Heart left ventricle (tissue), 16 donors: Measurements from ENCODE around the gene LANCL2. TPM values are rescaled to one million over a fixed set of nuclear protein-coding genes. Genes with fewer than 3 reads are reported as not detected.

Experiments used
- ATAC-seq, 4 donors: fragments of 200-7000 bp; cut with Tn5 transposase; one replicate each; pipeline ENCODE4 v1.9.1; 2020 to 2022; ENCODE audit warnings: moderate library complexity in 4 of 4, mild to moderate bottlenecking in 3 of 4, moderate number of reproducible peaks in 1 of 4
- DNase-seq, 5 donors: peaks; one replicate each; pipeline ENCODE4 v3.0.0-alpha.2; 2020
- H3K27ac ChIP-seq, 12 donors: fragments of 200-600 bp; sonication (generic) in 4 of 12; one replicate each; pipeline versions ENCODE4 v1.5.0 to v1.8.0; 2016 to 2022; ENCODE audit warnings: mild to moderate bottlenecking in 2 of 12
- H3K27me3 ChIP-seq, 9 donors: fragments of 200-600 bp; sonication (generic) in 2 of 9; one replicate each; pipeline versions ENCODE4 v1.5.1 to v1.8.0; 2016 to 2022; ENCODE audit warnings: mild to moderate bottlenecking in 3 of 9
- H3K36me3 ChIP-seq, 9 donors: fragments of 200-600 bp; sonication (generic) in 2 of 9; one replicate each; pipeline versions ENCODE4 v1.5.0 to v1.8.0; 2018 to 2022; ENCODE audit warnings: mild to moderate bottlenecking in 2 of 9
- H3K4me1 ChIP-seq, 12 donors: fragments of 200-600 bp; sonication (generic) in 4 of 12; one replicate each; pipeline versions ENCODE4 v1.5.0 to v1.8.0; 2016 to 2022; ENCODE audit warnings: mild to moderate bottlenecking in 3 of 12
- H3K4me3 ChIP-seq, 12 donors: fragments of 200-600 bp; sonication (generic) in 4 of 12; one replicate each; pipeline versions ENCODE4 v1.5.0 to v1.8.0; 2017 to 2022; ENCODE audit warnings: mild to moderate bottlenecking in 9 of 12, moderate library complexity in 4 of 12
- H3K9me3 ChIP-seq, 12 donors: fragments of 200-600 bp; sonication (generic) in 4 of 12; one replicate each; pipeline versions ENCODE4 v1.5.0 to v1.8.0; 2016 to 2022; ENCODE audit warnings: mild to moderate bottlenecking in 1 of 12
- POLR2A ChIP-seq, 2 donors: fragments of 450-650 bp; IDR thresholded peaks; one replicate each; pipeline ENCODE4 v1.6.1; 2017; ENCODE audit warnings: antibody characterized with exemption in 2 of 2, mild to moderate bottlenecking in 2 of 2, moderate library complexity in 2 of 2
- WGBS, 4 donors: extraction: QIAGEN DNeasy Blood & Tissue Kit in 2 of 4; methylation state at CpG; one replicate each; pipeline versions ENCODE4 v1.1.5 to v1.1.7; 2013 to 2018; 5-methylcytosine and 5-hydroxymethylcytosine counted together
- intact Hi-C, 10 donors: fragments of 100-400 bp; cut with DNase I; formaldehyde crosslinking; loops; one replicate each; pipeline versions ENCODE4 v1.11.1 to v1.14.2; 2022
- polyA plus RNA-seq, 2 donors: library from polyadenylated mRNA; stranded (reverse); fragments of 200-250 nt; gene quantifications; one replicate each; pipeline ENCODE4 v1.2.3, GENCODE V29; 2013
- total RNA-seq, 9 donors: library from RNA; depleted of rRNA in 2 of 9; stranded (reverse); fragments of >200 nt in 2 of 9; fragmentation: NEBNext Ultra II Directional in 3 of 9; extraction: Animal tissue kit (Norgen Biotek cat#: 25700) in 3 of 9; gene quantifications; one replicate each; pipeline versions ENCODE4 v1.1.0 to v1.2.4, GENCODE V29; 2016 to 2023
- TF ChIP-seq, protein P1 (sequence below), 12 donors: fragments of 200-600 bp; sonication (generic) in 4 of 12; IDR thresholded peaks; one replicate each; pipeline versions ENCODE4 v1.5.0 to v1.8.0; 2018 to 2022; ENCODE audit warnings: antibody characterized with exemption in 12 of 12, mild to moderate bottlenecking in 5 of 12
- donor health status: ischemic (EF 13 %, LVEDD 7.1; RV severe dilation, severe dysfunction).
- donor health status: healthy with polysubstance abuse.
- donor health status: DM: no; HTN: yes; CAD: no.
- donor health status: DM: no; HTN: no; CAD: no.
- donor health status: ischemic (EF 25% LVEDD 6.9; RV normal size, moderate dysfunction).
- donor health status: ischemic (EF 25% LVEDD 5.7; RV mildly dilated, moderate dysfunction).
- donor health status: healthy.
- donor health status: DM: yes; HTN: yes; CAD: no.
- donor health status: ischemic (EF 35%, LVEDD 5.7; RV mildly dilated, moderate dysfunction).
- donor health status: nonischemic (EF 11% LVEDD 7.7; RV severe dilation, severe dysfunction).
- donor health status: DM: yes; HTN: yes; CAD: no.
- donor health status: PGD.
- donor health status: ischemic (EF 29% LVEDD 5.4; RV normal size, mild dysfunction).
- donor health status: nonischemic (EF 23%, LVEDD 6.1; RV moderate dilation, normal function).

Gene LANCL2
- total and polyA plus RNA-seq, 11 donors: 2.6 to 10.3 (median 8.0) TPM

GRCh38 chr7:55478700-55479099 lies 113.6 kb downstream of the LANCL2 start:
- H3K27me3 ChIP-seq: no peaks in the 10 kb centered on the region
- no peak overlapping the region for H3K4me3 ChIP-seq
- TF ChIP-seq, protein P1, sequence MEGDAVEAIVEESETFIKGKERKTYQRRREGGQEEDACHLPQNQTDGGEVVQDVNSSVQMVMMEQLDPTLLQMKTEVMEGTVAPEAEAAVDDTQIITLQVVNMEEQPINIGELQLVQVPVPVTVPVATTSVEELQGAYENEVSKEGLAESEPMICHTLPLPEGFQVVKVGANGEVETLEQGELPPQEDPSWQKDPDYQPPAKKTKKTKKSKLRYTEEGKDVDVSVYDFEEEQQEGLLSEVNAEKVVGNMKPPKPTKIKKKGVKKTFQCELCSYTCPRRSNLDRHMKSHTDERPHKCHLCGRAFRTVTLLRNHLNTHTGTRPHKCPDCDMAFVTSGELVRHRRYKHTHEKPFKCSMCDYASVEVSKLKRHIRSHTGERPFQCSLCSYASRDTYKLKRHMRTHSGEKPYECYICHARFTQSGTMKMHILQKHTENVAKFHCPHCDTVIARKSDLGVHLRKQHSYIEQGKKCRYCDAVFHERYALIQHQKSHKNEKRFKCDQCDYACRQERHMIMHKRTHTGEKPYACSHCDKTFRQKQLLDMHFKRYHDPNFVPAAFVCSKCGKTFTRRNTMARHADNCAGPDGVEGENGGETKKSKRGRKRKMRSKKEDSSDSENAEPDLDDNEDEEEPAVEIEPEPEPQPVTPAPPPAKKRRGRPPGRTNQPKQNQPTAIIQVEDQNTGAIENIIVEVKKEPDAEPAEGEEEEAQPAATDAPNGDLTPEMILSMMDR (IDR thresholded peaks at IDR 0.05): no peak
- TF ChIP-seq POLR2A (IDR thresholded peaks at IDR 0.05): no peak
- DNase-seq (no peak), ATAC-seq (no peak)
- peaks cover 0 to 20% (median 0%) of the 10 kb centered on the region in 12 donors for H3K4me1 ChIP-seq
- WGBS, 4 donors: 59 to 82% (median 73%) methylated on average over 6 of the region's 6 CpGs
- H3K27ac ChIP-seq: no peak overlapping the region
- intact Hi-C loops: no loop called here
- peaks cover 0 to 36% (median 0%) of the 10 kb centered on the region in 9 donors for H3K36me3 ChIP-seq
- no peaks in the 10 kb centered on the region for H3K9me3 ChIP-seq

DNA sequence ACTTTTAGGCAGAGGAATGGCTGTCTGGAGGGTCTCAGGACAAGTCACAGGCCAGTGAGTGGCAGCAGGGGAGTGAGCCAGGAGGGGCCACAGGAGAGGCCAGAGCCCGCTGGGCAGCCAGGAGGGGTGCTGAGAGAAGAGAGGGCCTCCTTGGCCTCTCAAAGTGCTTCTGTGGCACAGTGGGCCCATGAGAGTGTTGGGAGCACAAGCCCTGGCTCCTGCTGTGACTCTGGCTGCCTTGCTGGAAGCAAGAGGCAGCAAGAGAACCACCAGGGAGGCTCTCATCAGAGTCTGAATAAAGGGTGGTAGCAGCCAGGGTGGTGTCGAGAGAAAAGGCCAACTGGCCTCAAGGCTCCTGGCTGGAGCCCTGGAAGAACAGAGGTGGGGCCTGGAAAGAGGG lies 116.0 kb downstream of the LANCL2 start:
- Histone ChIP-seq H3K4me1 (peaks cover 0 to 17% (median 0%) of the 10 kb centered on the region in 12 donors), H3K4me3 (no peak overlapping the region), H3K27ac (no peak overlapping the region), H3K36me3 (peaks cover 0 to 59% (median 5%) of the 10 kb centered on the region in 9 donors), H3K9me3 (no peaks in the 10 kb centered on the region), H3K27me3 (no peaks in the 10 kb centered on the region)
- 89 to 100% (median 94%) methylated on average over 2 of the region's 2 CpGs for WGBS, 4 donors
- intact Hi-C loops: no loop called here
- TF ChIP-seq, protein P1 (IDR thresholded peaks at IDR 0.05): no peak
- TF ChIP-seq POLR2A (IDR thresholded peaks at IDR 0.05): no peak
- no peak for DNase-seq
- no peak for ATAC-seq

- no peak for ATAC-seq
- WGBS, 4 donors: 95 to 100% (median 96%) methylated on average over 6 of the region's 6 CpGs
- Histone ChIP-seq H3K4me3 (no peak overlapping the region), H3K27ac (no peak overlapping the region), H3K4me1 (peaks cover 0 to 7% (median 0%) of the 10 kb centered on the region in 12 donors), H3K9me3 (no peaks in the 10 kb centered on the region), H3K27me3 (no peaks in the 10 kb centered on the region), H3K36me3 (peaks cover 0 to 59% (median 12%) of the 10 kb centered on the region in 9 donors)
- TF ChIP-seq POLR2A (IDR thresholded peaks at IDR 0.05): no peak
- TF ChIP-seq, protein P1 (IDR thresholded peaks at IDR 0.05): no peak
- intact Hi-C loops: no loop called here
- no peak for DNase-seq
These were observed 117.9 kb downstream of the LANCL2 start for GRCh38 chr7:55483046-55483445.

Other genes with a start within 250 kb of the LANCL2 start
- gene VOPP1, start 207.2 kb downstream of the LANCL2 start, total RNA-seq: 10 to 100 TPM; 20.3 to 58.0 (median 26.8) TPM
- gene VOPP1, start 207.2 kb downstream of the LANCL2 start, polyA plus RNA-seq: 10 to 100 TPM in 1 of 2 donors, 1 to 10 TPM in 1; 9.9 to 22.8 TPM